Epithelial cell of umbilical artery (primary cell): ENCODE results near the gene LRRC75A. TPM values are rescaled to one million over a fixed set of nuclear protein-coding genes. Genes with fewer than 3 reads are reported as not detected.

Experiments
- total RNA-seq: library from RNA; depleted of rRNA; stranded (reverse); fragments of >200 nt; gene quantifications from 2 replicates; pipeline ENCODE4 v1.2.3, GENCODE V29; 2014

The LRRC75A gene
- 1.6 and 3.8 TPM in 2 replicates for total RNA-seq

GRCh38 chr17:16491703-16492612, at the start of gene LRRC75A:
Gene LRRC75A (minus strand): TSS chr17:16492193. CDS start chr17:16491990, 203 bp downstream.

GRCh38 chr17:16415031-16415924, 76.7 kb downstream of the LRRC75A start, which contains the start of gene TRPV2:
Gene TRPV2 (plus strand): TSS chr17:16415571. CDS start chr17:16417669, 2,098 bp downstream.

Other genes with a start within 250 kb of the LRRC75A start
- gene CENPV, start 138.7 kb downstream of the LRRC75A start, total RNA-seq = 38.0 and 52.0 TPM in 2 replicates
- gene UBB, start 111.1 kb downstream of the LRRC75A start, total RNA-seq = 2,000 and 2,095 TPM in 2 replicates
- gene TRPV2, start 76.6 kb downstream of the LRRC75A start, total RNA-seq = 9.1 and 15.2 TPM in 2 replicates
- gene ZNF287, start 77.0 kb upstream of the LRRC75A start, total RNA-seq = 3.2 and 7.8 TPM in 2 replicates
- gene ZNF624, start 161.7 kb upstream of the LRRC75A start, total RNA-seq = 3.9 and 4.4 TPM in 2 replicates
- gene CCDC144A, start 198.0 kb upstream of the LRRC75A start, total RNA-seq = 4.3 and 5.5 TPM in 2 replicates